Neural crest cell (in vitro differentiated cells): ENCODE results near the gene SH3BP1. TPM values are rescaled to one million over a fixed set of nuclear protein-coding genes. Genes with fewer than 3 reads are reported as not detected.

ENCODE experiments used
- DNase-seq: peaks from one replicate; pipeline ENCODE4 v3.0.0; 2021; ENCODE audit warnings: low read depth, mixed read lengths, low spot score
- H3K27ac Mint-ChIP-seq: one replicate; pipeline ENCODE4 v1.8.0; 2021; ENCODE audit warnings: mild to moderate bottlenecking, mixed read lengths; ENCODE audit not compliant: unreplicated experiment
- H3K27me3 Mint-ChIP-seq: 2 replicates; pipeline ENCODE4 v1.8.0; 2021; ENCODE audit warnings: low read depth, mild to moderate bottlenecking, mixed read lengths
- H3K36me3 Mint-ChIP-seq: 2 replicates; pipeline ENCODE4 v1.8.0; 2021; ENCODE audit warnings: low read depth, mild to moderate bottlenecking, mixed read lengths
- H3K4me1 Mint-ChIP-seq: 2 replicates; pipeline ENCODE4 v1.8.0; 2021; ENCODE audit warnings: mixed read lengths
- H3K4me3 Mint-ChIP-seq: one replicate; pipeline ENCODE4 v1.8.0; 2021; ENCODE audit warnings: mild to moderate bottlenecking, mixed read lengths
- H3K9me3 Mint-ChIP-seq: 2 replicates; pipeline ENCODE4 v1.8.0; 2021; ENCODE audit warnings: mixed read lengths
- CTCF ChIP-seq: fragments of 200-600 bp; sonication (generic); conservative IDR thresholded peaks from 2 replicates; pipeline ENCODE4 v1.5.0; 2021; ENCODE audit warnings: antibody characterized with exemption, mild to moderate bottlenecking
- total RNA-seq: library from RNA; stranded (reverse); gene quantifications from 2 replicates; pipeline ENCODE4 v1.2.1, GENCODE V29; 2021

SH3BP1 gene
- total RNA-seq, 1 donor from 2014 or later, result 36.4 TPM

GRCh38 chr22:37610480-37611129 is 28.9 kb upstream of the SH3BP1 start:
- Mint-ChIP-seq H3K27me3 (peaks cover 10% of the 10 kb centered on the region), H3K9me3 (no peaks in the 10 kb centered on the region), H3K27ac (no peak overlapping the region), H3K4me3 (peak overlapping the region; percentile 96), H3K36me3 (peaks cover 4% of the 10 kb centered on the region), H3K4me1 (peaks cover 35% of the 10 kb centered on the region)
- no peak for DNase-seq
- no peak for TF ChIP-seq CTCF

GRCh38 chr22:37611207-37611606 is 28.3 kb upstream of the SH3BP1 start:
- Mint-ChIP-seq H3K27me3 (peaks cover 7% of the 10 kb centered on the region), H3K9me3 (no peaks in the 10 kb centered on the region), H3K4me1 (peaks cover 35% of the 10 kb centered on the region), H3K27ac (no peak overlapping the region), H3K36me3 (peaks cover 5% of the 10 kb centered on the region), H3K4me3 (peak overlapping the region; percentile 96)
- no peak for DNase-seq
- no peak for TF ChIP-seq CTCF

GRCh38 chr22:37616201-37617083 is 23.0 kb upstream of the SH3BP1 start:
- no peaks in the 10 kb centered on the region for H3K9me3 Mint-ChIP-seq
- no peak for TF ChIP-seq CTCF
- no peak overlapping the region for H3K27ac Mint-ChIP-seq
- H3K27me3 Mint-ChIP-seq, result no peaks in the 10 kb centered on the region
- peaks cover under 1% of the 10 kb centered on the region for H3K4me1 Mint-ChIP-seq
- no peak for DNase-seq
- no peak overlapping the region for H3K4me3 Mint-ChIP-seq
- peaks cover 7% of the 10 kb centered on the region for H3K36me3 Mint-ChIP-seq

GRCh38 chr22:37617431-37617830 is 22.0 kb upstream of the SH3BP1 start:
- no peaks in the 10 kb centered on the region for H3K27me3 Mint-ChIP-seq
- no peaks in the 10 kb centered on the region for H3K4me1 Mint-ChIP-seq
- no peak for TF ChIP-seq CTCF
- H3K36me3 Mint-ChIP-seq, result peaks cover 7% of the 10 kb centered on the region
- no peaks in the 10 kb centered on the region for H3K9me3 Mint-ChIP-seq
- no peak overlapping the region for H3K27ac Mint-ChIP-seq
- DNase-seq, result no peak
- H3K4me3 Mint-ChIP-seq, result peak overlapping the region; percentile 39

- no peak for TF ChIP-seq CTCF
- no peak for DNase-seq
- Mint-ChIP-seq H3K27me3 (no peaks in the 10 kb centered on the region), H3K4me1 (no peaks in the 10 kb centered on the region), H3K9me3 (no peaks in the 10 kb centered on the region), H3K4me3 (no peak overlapping the region), H3K36me3 (peaks cover 7% of the 10 kb centered on the region), H3K27ac (no peak overlapping the region)
Observed at GRCh38 chr22:37618072-37618656, 21.3 kb upstream of the SH3BP1 start.
